ENCODE measurements around the gene ARID1B. TPM values are rescaled to one million over a fixed set of nuclear protein-coding genes. Genes with fewer than 3 reads are reported as not detected.

Gene ARID1B
- total RNA-seq, 2 experiments from 2014 or later, result 90.1 to 164 TPM

GRCh38 chr6:157210954-157211353 lies 433.8 kb downstream of the ARID1B start:
- DNase-seq (ENCODE audit: low spot score), result no peak
- CTCF ChIA-PET (ENCODE audit: unreplicated experiment), result no interaction called here
- intact Hi-C loops (cut with micrococcal nuclease; ENCODE audit: unreplicated experiment), result no loop called here
- no peak for TF ChIP-seq EZH2phosphoT487 (IDR thresholded peaks at IDR 0.05; ENCODE audit: borderline replicate concordance, low read depth, low read length)
- TF ChIP-seq CTCF (conservative IDR thresholded peaks at IDR 0.05; ENCODE audit: low read length), result no peak
- H3K4me1 ChIP-seq (ENCODE audit: insufficient read depth, low read length, poor library complexity, severe bottlenecking), result no peaks in the 10 kb centered on the region
- POLR2A ChIA-PET, result interaction anchor here (0.7 to 1.1 kb wide), 3 partner anchors 18 to 1291 kb away, joined by 3 read pairs; no protein-coding TSS in a partner anchor
- H3K79me2 ChIP-seq (ENCODE audit: insufficient read depth, low read depth, low read length), result no peaks in the 10 kb centered on the region
- no peak overlapping the region for H3K4me3 ChIP-seq (ENCODE audit: low read depth, low read length, poor library complexity, severe bottlenecking)
- no peaks in the 10 kb centered on the region for H3K9me3 ChIP-seq (ENCODE audit: low read length)
- H3K36me3 ChIP-seq (ENCODE audit: insufficient read depth, low read length), result peaks cover 25% of the 10 kb centered on the region
- H4K20me1 ChIP-seq (ENCODE audit: insufficient read depth, low read length), result no peaks in the 10 kb centered on the region
- no TSS peak for BruUV-seq (replicated peaks)
- no peak overlapping the region for H3K27ac ChIP-seq (ENCODE audit: low read depth, low read length, poor library complexity, severe bottlenecking)
- no peak overlapping the region for H3K4me2 ChIP-seq (ENCODE audit: low read length)
- no peaks in the 10 kb centered on the region for H3K9me2 ChIP-seq (ENCODE audit: insufficient read depth, low read length)
- no peak overlapping the region for H2AFZ ChIP-seq (ENCODE audit: low read length)

- H3K4me3 ChIP-seq (ENCODE audit: low read depth, low read length, poor library complexity, severe bottlenecking), result no peak overlapping the region
- no peak overlapping the region for H3K27ac ChIP-seq (ENCODE audit: low read depth, low read length, poor library complexity, severe bottlenecking)
- DNase-seq (ENCODE audit: low spot score), result no peak
- no peaks in the 10 kb centered on the region for H3K4me1 ChIP-seq (ENCODE audit: insufficient read depth, low read length, poor library complexity, severe bottlenecking)
- H3K79me2 ChIP-seq (ENCODE audit: insufficient read depth, low read depth, low read length), result no peaks in the 10 kb centered on the region
- POLR2A ChIA-PET, result interaction anchor here (0.6 to 1.1 kb wide), 4 partner anchors 19 to 1395 kb away, joined by 3 read pairs; no protein-coding TSS in a partner anchor
- TF ChIP-seq CTCF (conservative IDR thresholded peaks at IDR 0.05; ENCODE audit: low read length) (no peak), EZH2phosphoT487 (IDR thresholded peaks at IDR 0.05; ENCODE audit: borderline replicate concordance, low read depth, low read length) (no peak)
- no peak overlapping the region for H3K4me2 ChIP-seq (ENCODE audit: low read length)
- H2AFZ ChIP-seq (ENCODE audit: low read length), result no peak overlapping the region
- H3K36me3 ChIP-seq (ENCODE audit: insufficient read depth, low read length), result peaks cover 17% of the 10 kb centered on the region
- CTCF ChIA-PET (ENCODE audit: unreplicated experiment), result no interaction called here
- no peaks in the 10 kb centered on the region for H3K9me2 ChIP-seq (ENCODE audit: insufficient read depth, low read length)
- no peaks in the 10 kb centered on the region for H4K20me1 ChIP-seq (ENCODE audit: insufficient read depth, low read length)
- BruUV-seq (replicated peaks), result no TSS peak
- intact Hi-C loops (cut with micrococcal nuclease; ENCODE audit: unreplicated experiment), result no loop called here
- no peaks in the 10 kb centered on the region for H3K9me3 ChIP-seq (ENCODE audit: low read length)
These were observed 434.7 kb downstream of the ARID1B start for GRCh38 chr6:157211603-157212455.

GRCh38 chr6:157213426-157213825 lies 436.2 kb downstream of the ARID1B start:
- Histone ChIP-seq H3K4me1 (ENCODE audit: insufficient read depth, low read length, poor library complexity, severe bottlenecking) (no peaks in the 10 kb centered on the region), H4K20me1 (ENCODE audit: insufficient read depth, low read length) (no peaks in the 10 kb centered on the region), H3K4me2 (ENCODE audit: low read length) (no peak overlapping the region), H3K27ac (ENCODE audit: low read depth, low read length, poor library complexity, severe bottlenecking) (no peak overlapping the region), H3K9me2 (ENCODE audit: insufficient read depth, low read length) (no peaks in the 10 kb centered on the region), H3K36me3 (ENCODE audit: insufficient read depth, low read length) (peaks cover under 1% of the 10 kb centered on the region), H2AFZ (ENCODE audit: low read length) (no peak overlapping the region), H3K79me2 (ENCODE audit: insufficient read depth, low read depth, low read length) (no peaks in the 10 kb centered on the region), H3K4me3 (ENCODE audit: low read depth, low read length, poor library complexity, severe bottlenecking) (no peak overlapping the region), H3K9me3 (ENCODE audit: low read length) (no peaks in the 10 kb centered on the region)
- intact Hi-C loops (cut with micrococcal nuclease; ENCODE audit: unreplicated experiment), result no loop called here
- ChIA-PET CTCF (ENCODE audit: unreplicated experiment) (no interaction called here), POLR2A (interaction anchor here (0.6 to 1.7 kb wide), 3 partner anchors 10 to 246 kb away, joined by 4 to 7 read pairs (median 6); no protein-coding TSS in a partner anchor)
- no TSS peak for BruUV-seq (replicated peaks)
- no peak for DNase-seq (ENCODE audit: low spot score)
- TF ChIP-seq EZH2phosphoT487 (IDR thresholded peaks at IDR 0.05; ENCODE audit: borderline replicate concordance, low read depth, low read length) (no peak), CTCF (conservative IDR thresholded peaks at IDR 0.05; ENCODE audit: low read length) (no peak)

Measured in OCI-LY7 (cell line).